H54 (cell line): Measurements from ENCODE around the gene ALDH1L1.
A peak's percentile ranks its signal among the peaks of the same experiment; 100 is the strongest.

Source experiments
- DNase-seq: peaks from one replicate; pipeline ENCODE4 v3.0.0; 2011; ENCODE audit warnings: low spot score, mixed read lengths; ENCODE audit not compliant: insufficient read length
- FAIRE-seq: peaks from 3 replicates; lab custom pipeline; 2011; peaks lifted over from hg19 to GRCh38; lab: Jason Lieb, UNC
- POLR2A ChIP-seq: IDR thresholded peaks from 2 replicates; pipeline ENCODE4 v1.6.1; 2011; ENCODE audit warnings: low read depth, mild to moderate bottlenecking, low read length

The ALDH1L1 gene

GRCh38 chr3:126119008-126119675, 61.2 kb downstream of the ALDH1L1 start:
- no peak for DNase-seq
- TF ChIP-seq POLR2A: no peak
- no peak for FAIRE-seq

GRCh38 chr3:126118591-126118990, 61.8 kb downstream of the ALDH1L1 start:
- FAIRE-seq (no peak), DNase-seq (no peak)
- TF ChIP-seq POLR2A: no peak

GRCh38 chr3:126117786-126118185, 62.6 kb downstream of the ALDH1L1 start:
- FAIRE-seq (no peak), DNase-seq (no peak)
- no peak for TF ChIP-seq POLR2A

- FAIRE-seq: no peak
- DNase-seq: no peak
- no peak for TF ChIP-seq POLR2A
Measured at GRCh38 chr3:126117212-126117611, 63.2 kb downstream of the ALDH1L1 start.

- FAIRE-seq (no peak), DNase-seq (no peak)
- TF ChIP-seq POLR2A: no peak
Measured at GRCh38 chr3:126116526-126116925, 63.9 kb downstream of the ALDH1L1 start.

GRCh38 chr3:126114443-126115386, 65.7 kb downstream of the ALDH1L1 start:
- DNase-seq (no peak), FAIRE-seq (no peak)
- TF ChIP-seq POLR2A: no peak

GRCh38 chr3:126113733-126114442, 66.5 kb downstream of the ALDH1L1 start:
- TF ChIP-seq POLR2A: no peak
- DNase-seq (peak; percentile 21), FAIRE-seq (no peak)

- TF ChIP-seq POLR2A: no peak
- FAIRE-seq (no peak), DNase-seq (no peak)
Measured at GRCh38 chr3:126113238-126113555, 67.2 kb downstream of the ALDH1L1 start.

- no peak for TF ChIP-seq POLR2A
- FAIRE-seq (no peak), DNase-seq (no peak)
Measured at GRCh38 chr3:126112531-126113237, 67.7 kb downstream of the ALDH1L1 start.

- no peak for TF ChIP-seq POLR2A
- no peak for FAIRE-seq
- DNase-seq: no peak
Measured at GRCh38 chr3:126111566-126112475, 68.6 kb downstream of the ALDH1L1 start.

- DNase-seq (no peak), FAIRE-seq (no peak)
- TF ChIP-seq POLR2A: no peak
Measured at GRCh38 chr3:126111126-126111551, 69.2 kb downstream of the ALDH1L1 start.

- no peak for TF ChIP-seq POLR2A
- DNase-seq (no peak), FAIRE-seq (no peak)
Measured at GRCh38 chr3:126110431-126111125, 69.8 kb downstream of the ALDH1L1 start.

- no peak for TF ChIP-seq POLR2A
- FAIRE-seq: no peak
Measured at GRCh38 chr3:126109880-126110235, 70.5 kb downstream of the ALDH1L1 start.

More at GRCh38 chr3:126109880-126110235, 70.5 kb downstream of the ALDH1L1 start:
- no peak for DNase-seq
